Liver (tissue), 9 donors: ENCODE data around the gene MYF5. TPM values are rescaled to one million over a fixed set of nuclear protein-coding genes. Genes with fewer than 3 reads are reported as not detected.
A peak's percentile ranks its signal among the peaks of the same experiment; 100 is the strongest.

Source experiments
- DNase-seq: peaks from one replicate; pipeline ENCODE4 v3.0.0-alpha.2; 2017; ENCODE audit warnings: low spot score
- H3K27ac ChIP-seq, 2 donors: one replicate each; pipeline ENCODE4 v1.7.0; 2013; ENCODE audit warnings: inconsistent platforms in 2 of 2, low read length in 2 of 2, control low read depth in 1 of 2, low read depth in 1 of 2, mild to moderate bottlenecking in 1 of 2
- H3K27me3 ChIP-seq, 4 donors: one replicate each; pipeline versions ENCODE4 v1.6.1 to v1.7.0; 2013; ENCODE audit warnings: low read length in 3 of 4, inconsistent platforms in 1 of 4, mild to moderate bottlenecking in 1 of 4, moderate library complexity in 1 of 4; ENCODE audit not compliant: control insufficient read depth in 4 of 4, insufficient read depth in 4 of 4
- H3K36me3 ChIP-seq, 4 donors: one replicate each; pipeline versions ENCODE4 v1.6.1 to v1.7.0; 2013; ENCODE audit warnings: low read length in 3 of 4, mild to moderate bottlenecking in 3 of 4, low read depth in 1 of 4, moderate library complexity in 1 of 4; ENCODE audit not compliant: control insufficient read depth in 4 of 4, insufficient read depth in 3 of 4
- H3K4me1 ChIP-seq, 4 donors: one replicate each; pipeline versions ENCODE4 v1.6.1 to v1.7.0; 2013; ENCODE audit warnings: low read length in 3 of 4, mild to moderate bottlenecking in 3 of 4, moderate library complexity in 1 of 4; ENCODE audit not compliant: control insufficient read depth in 4 of 4, insufficient read depth in 4 of 4
- H3K4me3 ChIP-seq, 3 donors: one replicate each; pipeline versions ENCODE4 v1.6.1 to v1.7.0; 2013; ENCODE audit warnings: low read length in 3 of 3, control low read depth in 1 of 3, low read depth in 1 of 3, mild to moderate bottlenecking in 1 of 3
- H3K9ac ChIP-seq, 2 donors: one replicate each; pipeline ENCODE4 v1.7.0; 2013; ENCODE audit warnings: low read length in 2 of 2, mild to moderate bottlenecking in 2 of 2, moderate library complexity in 2 of 2, control low read depth in 1 of 2, low read depth in 1 of 2
- H3K9me3 ChIP-seq, 4 donors: one replicate each; pipeline versions ENCODE4 v1.6.1 to v1.7.0; 2013; ENCODE audit warnings: low read length in 3 of 4; ENCODE audit not compliant: control insufficient read depth in 4 of 4
- EGR1 ChIP-seq, 2 donors: IDR thresholded peaks; 2 replicates each; pipeline ENCODE4 v1.6.1; 2016 to 2018; ENCODE audit warnings: antibody characterized with exemption in 2 of 2, low read depth in 2 of 2
- FOXA1 ChIP-seq: IDR thresholded peaks from 2 replicates; pipeline ENCODE4 v1.6.1; 2016; ENCODE audit warnings: antibody characterized with exemption
- FOXA2 ChIP-seq: IDR thresholded peaks from 2 replicates; pipeline ENCODE4 v1.6.1; 2016; ENCODE audit warnings: antibody characterized with exemption
- HNF4A ChIP-seq, 2 donors: conservative IDR thresholded peaks; 2 replicates each; pipeline ENCODE4 v1.6.1; 2016; ENCODE audit warnings: antibody characterized with exemption in 2 of 2, mild to moderate bottlenecking in 2 of 2
- HNF4G ChIP-seq: IDR thresholded peaks from 2 replicates; pipeline ENCODE4 v1.6.1; 2016; ENCODE audit warnings: antibody characterized with exemption
- JUND ChIP-seq, 2 donors: IDR thresholded peaks; 2 replicates each; pipeline ENCODE4 v1.6.1; 2016; ENCODE audit warnings: antibody characterized with exemption in 2 of 2
- NR2F2 ChIP-seq: IDR thresholded peaks from 2 replicates; pipeline ENCODE4 v1.6.1; 2016; ENCODE audit warnings: antibody characterized with exemption
- RAD21 ChIP-seq, 2 donors: IDR thresholded peaks; 2 replicates each; pipeline ENCODE4 v1.6.1; 2016; ENCODE audit warnings: antibody characterized with exemption in 2 of 2, mild to moderate bottlenecking in 2 of 2
- RXRA ChIP-seq, 2 donors: IDR thresholded peaks; 2 replicates each; pipeline ENCODE4 v1.6.1; 2017 to 2018; ENCODE audit warnings: antibody characterized with exemption in 2 of 2, mild to moderate bottlenecking in 1 of 2
- SP1 ChIP-seq: IDR thresholded peaks from 2 replicates; pipeline ENCODE4 v1.6.1; 2018; ENCODE audit warnings: antibody characterized with exemption, mild to moderate bottlenecking
- YY1 ChIP-seq: IDR thresholded peaks from 2 replicates; pipeline ENCODE4 v1.6.1; 2016; ENCODE audit warnings: antibody characterized with exemption, mild to moderate bottlenecking
- WGBS: extraction: QIAGEN DNeasy Blood & Tissue Kit; methylation state at CpG from one replicate; pipeline ENCODE4 v1.1.7; 2013; 5-methylcytosine and 5-hydroxymethylcytosine counted together
- polyA plus RNA-seq, 2 donors: library from polyadenylated mRNA; stranded (reverse) in 1 of 2; unstranded in 1 of 2; fragments of 200-250 nt in 1 of 2; fragments of >200 nt in 1 of 2; fragmentation: Nextera tagmentation in 1 of 2; extraction: Ambion mirVana in 1 of 2; gene quantifications; one replicate each; pipeline versions ENCODE4 v1.2.1 to v1.2.3, GENCODE V29; 2013 to 2015
- total RNA-seq, 2 donors: library from RNA; depleted of rRNA; stranded (reverse); fragments of >200 nt; gene quantifications; one replicate each; pipeline ENCODE4 v1.2.3, GENCODE V29; 2014
- TF ChIP-seq, protein P1 (sequence below): IDR thresholded peaks from 2 replicates; pipeline ENCODE4 v1.6.1; 2016; ENCODE audit warnings: antibody characterized with exemption
- TF ChIP-seq, protein P2 (sequence below): IDR thresholded peaks from 2 replicates; pipeline ENCODE4 v1.6.1; 2016; ENCODE audit warnings: antibody characterized with exemption
- TF ChIP-seq, protein P3 (sequence below): IDR thresholded peaks from 2 replicates; pipeline ENCODE4 v1.6.1; 2016; ENCODE audit warnings: antibody characterized with exemption, mild to moderate bottlenecking
- donor health status: healthy.
- donor health status: healthy.
- donor health status: healthy.
- donor health status: healthy.
- donor health status: healthy.

MYF5 gene
- total and polyA plus RNA-seq, 4 donors: not detected

DNA sequence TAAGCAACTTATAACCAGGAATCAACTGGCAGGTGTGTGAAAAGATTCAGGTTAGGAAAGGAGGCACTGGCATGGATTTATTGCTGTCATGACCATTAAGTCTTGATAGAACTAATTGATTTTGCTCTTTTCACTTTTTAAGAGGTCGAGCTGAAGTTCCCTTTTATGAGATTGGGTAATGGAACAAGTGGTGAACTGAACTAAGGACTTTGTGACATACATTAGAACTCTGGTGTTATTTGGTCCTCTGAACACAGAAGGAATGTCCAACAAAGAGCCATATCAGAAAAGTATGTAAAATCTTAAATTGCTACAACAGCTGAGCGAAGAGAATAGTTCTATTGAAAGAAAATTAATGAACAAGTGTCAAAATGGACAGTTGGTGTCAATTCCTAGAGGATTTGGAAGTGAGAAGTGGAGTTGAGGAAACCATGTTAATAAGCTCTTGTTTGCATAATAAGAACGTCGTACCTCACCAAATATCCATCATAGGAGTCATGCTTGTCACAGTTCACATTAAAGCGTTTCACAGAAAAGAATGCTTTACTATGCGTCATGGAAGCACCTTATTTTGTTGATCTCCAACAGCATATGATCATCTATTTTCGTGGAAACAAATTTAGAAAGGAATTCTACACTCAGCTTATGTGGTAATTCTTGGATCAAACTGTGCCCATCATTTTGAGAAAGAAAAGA is 17.7 kb upstream of the MYF5 start:
- Histone ChIP-seq H3K27me3 (no peaks in the 10 kb centered on the region), H3K9ac (no peak overlapping the region), H3K36me3 (no peaks in the 10 kb centered on the region), H3K9me3 (no peaks in the 10 kb centered on the region), H3K27ac (peak overlapping the region in 1 of 2 donors; percentile 72), H3K4me3 (no peak overlapping the region), H3K4me1 (peaks cover 0 to 21% (median 10%) of the 10 kb centered on the region in 4 donors)
- no peak for TF ChIP-seq HNF4G
- TF ChIP-seq NR2F2: no peak
- TF ChIP-seq SP1: no peak
- TF ChIP-seq HNF4A (conservative IDR thresholded peaks at IDR 0.05): peak; percentile 65 to 77
- WGBS: 73% methylated on average over 7 of the region's 7 CpGs
- no peak for DNase-seq

DNA sequence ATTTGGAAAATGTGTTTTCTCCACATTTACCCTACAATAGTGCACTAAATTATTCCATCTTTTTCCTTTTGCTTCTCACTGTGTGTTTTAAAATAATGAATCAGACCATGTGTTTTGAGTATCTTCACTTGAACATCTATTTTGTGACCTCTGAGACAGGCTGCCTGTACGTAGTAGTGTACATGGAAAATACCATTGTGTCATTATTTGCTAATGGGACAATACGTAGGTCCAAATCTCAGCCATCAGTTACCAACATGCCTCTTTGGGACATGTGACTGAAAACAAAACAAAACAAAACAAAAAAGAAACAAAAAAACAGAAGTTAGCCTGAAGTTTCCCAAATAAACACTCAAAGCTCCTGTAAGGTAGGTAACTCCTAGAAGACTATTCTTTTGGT is 16.4 kb upstream of the MYF5 start:
- no peak overlapping the region for H3K9ac ChIP-seq
- no peaks in the 10 kb centered on the region for H3K36me3 ChIP-seq
- DNase-seq: no peak
- peaks cover 3 to 25% (median 10%) of the 10 kb centered on the region in 4 donors for H3K4me1 ChIP-seq
- no peak overlapping the region for H3K27ac ChIP-seq
- TF ChIP-seq, protein P1, sequence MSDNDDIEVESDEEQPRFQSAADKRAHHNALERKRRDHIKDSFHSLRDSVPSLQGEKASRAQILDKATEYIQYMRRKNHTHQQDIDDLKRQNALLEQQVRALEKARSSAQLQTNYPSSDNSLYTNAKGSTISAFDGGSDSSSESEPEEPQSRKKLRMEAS: peak; percentile 39
- TF ChIP-seq, protein P2, sequence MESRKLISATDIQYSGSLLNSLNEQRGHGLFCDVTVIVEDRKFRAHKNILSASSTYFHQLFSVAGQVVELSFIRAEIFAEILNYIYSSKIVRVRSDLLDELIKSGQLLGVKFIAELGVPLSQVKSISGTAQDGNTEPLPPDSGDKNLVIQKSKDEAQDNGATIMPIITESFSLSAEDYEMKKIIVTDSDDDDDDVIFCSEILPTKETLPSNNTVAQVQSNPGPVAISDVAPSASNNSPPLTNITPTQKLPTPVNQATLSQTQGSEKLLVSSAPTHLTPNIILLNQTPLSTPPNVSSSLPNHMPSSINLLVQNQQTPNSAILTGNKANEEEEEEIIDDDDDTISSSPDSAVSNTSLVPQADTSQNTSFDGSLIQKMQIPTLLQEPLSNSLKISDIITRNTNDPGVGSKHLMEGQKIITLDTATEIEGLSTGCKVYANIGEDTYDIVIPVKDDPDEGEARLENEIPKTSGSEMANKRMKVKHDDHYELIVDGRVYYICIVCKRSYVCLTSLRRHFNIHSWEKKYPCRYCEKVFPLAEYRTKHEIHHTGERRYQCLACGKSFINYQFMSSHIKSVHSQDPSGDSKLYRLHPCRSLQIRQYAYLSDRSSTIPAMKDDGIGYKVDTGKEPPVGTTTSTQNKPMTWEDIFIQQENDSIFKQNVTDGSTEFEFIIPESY: no peak
- peak in 1 of 2 donors; percentile 75 for TF ChIP-seq EGR1 (IDR thresholded peaks at IDR 0.05; ENCODE audit: low read depth in 2 of 2)
- TF ChIP-seq SP1: peak; percentile 25
- TF ChIP-seq RXRA (IDR thresholded peaks at IDR 0.05): peak in 1 of 2 donors; percentile 52
- peak in 1 of 2 donors; percentile 14 for TF ChIP-seq RAD21 (IDR thresholded peaks at IDR 0.05)
- no peak for TF ChIP-seq YY1
- no peak for TF ChIP-seq FOXA2
- no peak for TF ChIP-seq FOXA1
- peak in 1 of 2 donors; percentile 60 for TF ChIP-seq JUND (IDR thresholded peaks at IDR 0.05)
- peak; percentile 51 to 68 for TF ChIP-seq HNF4A (conservative IDR thresholded peaks at IDR 0.05)
- H3K27me3 ChIP-seq: no peaks in the 10 kb centered on the region
- WGBS: 47% methylated on average over 2 of the region's 2 CpGs
- no peaks in the 10 kb centered on the region for H3K9me3 ChIP-seq
- no peak overlapping the region for H3K4me3 ChIP-seq

DNA sequence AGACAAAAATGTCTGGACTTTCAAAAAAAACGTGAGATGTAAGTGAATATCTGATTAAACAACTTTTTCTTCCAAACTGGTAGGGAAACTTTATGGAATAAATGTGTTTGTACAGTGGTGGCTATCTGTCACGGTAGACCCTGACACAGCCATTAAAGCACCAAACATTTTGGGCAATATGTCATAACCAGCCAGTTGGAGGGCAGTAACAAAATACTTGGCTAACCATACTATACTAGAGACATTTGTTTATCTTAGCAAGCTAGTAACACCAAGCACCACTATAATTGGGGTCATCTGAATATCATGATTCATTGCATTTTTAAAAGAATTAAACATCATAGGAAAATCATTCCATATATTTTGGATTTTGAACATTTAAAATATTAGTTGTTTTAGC is 15.3 kb upstream of the MYF5 start:
- H3K27ac ChIP-seq: no peak overlapping the region
- 70% methylated on average over 2 of the region's 2 CpGs for WGBS
- H3K27me3 ChIP-seq: no peaks in the 10 kb centered on the region
- no peak for TF ChIP-seq SP1
- TF ChIP-seq, protein P3, sequence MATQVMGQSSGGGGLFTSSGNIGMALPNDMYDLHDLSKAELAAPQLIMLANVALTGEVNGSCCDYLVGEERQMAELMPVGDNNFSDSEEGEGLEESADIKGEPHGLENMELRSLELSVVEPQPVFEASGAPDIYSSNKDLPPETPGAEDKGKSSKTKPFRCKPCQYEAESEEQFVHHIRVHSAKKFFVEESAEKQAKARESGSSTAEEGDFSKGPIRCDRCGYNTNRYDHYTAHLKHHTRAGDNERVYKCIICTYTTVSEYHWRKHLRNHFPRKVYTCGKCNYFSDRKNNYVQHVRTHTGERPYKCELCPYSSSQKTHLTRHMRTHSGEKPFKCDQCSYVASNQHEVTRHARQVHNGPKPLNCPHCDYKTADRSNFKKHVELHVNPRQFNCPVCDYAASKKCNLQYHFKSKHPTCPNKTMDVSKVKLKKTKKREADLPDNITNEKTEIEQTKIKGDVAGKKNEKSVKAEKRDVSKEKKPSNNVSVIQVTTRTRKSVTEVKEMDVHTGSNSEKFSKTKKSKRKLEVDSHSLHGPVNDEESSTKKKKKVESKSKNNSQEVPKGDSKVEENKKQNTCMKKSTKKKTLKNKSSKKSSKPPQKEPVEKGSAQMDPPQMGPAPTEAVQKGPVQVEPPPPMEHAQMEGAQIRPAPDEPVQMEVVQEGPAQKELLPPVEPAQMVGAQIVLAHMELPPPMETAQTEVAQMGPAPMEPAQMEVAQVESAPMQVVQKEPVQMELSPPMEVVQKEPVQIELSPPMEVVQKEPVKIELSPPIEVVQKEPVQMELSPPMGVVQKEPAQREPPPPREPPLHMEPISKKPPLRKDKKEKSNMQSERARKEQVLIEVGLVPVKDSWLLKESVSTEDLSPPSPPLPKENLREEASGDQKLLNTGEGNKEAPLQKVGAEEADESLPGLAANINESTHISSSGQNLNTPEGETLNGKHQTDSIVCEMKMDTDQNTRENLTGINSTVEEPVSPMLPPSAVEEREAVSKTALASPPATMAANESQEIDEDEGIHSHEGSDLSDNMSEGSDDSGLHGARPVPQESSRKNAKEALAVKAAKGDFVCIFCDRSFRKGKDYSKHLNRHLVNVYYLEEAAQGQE: no peak
- TF ChIP-seq EGR1 (IDR thresholded peaks at IDR 0.05; ENCODE audit: low read depth in 2 of 2): no peak
- H3K4me3 ChIP-seq: no peak overlapping the region
- no peak for DNase-seq
- H3K36me3 ChIP-seq: no peaks in the 10 kb centered on the region
- no peaks in the 10 kb centered on the region for H3K9me3 ChIP-seq
- H3K9ac ChIP-seq: no peak overlapping the region
- H3K4me1 ChIP-seq: peaks cover 3 to 23% (median 10%) of the 10 kb centered on the region in 4 donors
